HG03442 (cell line): ENCODE results near the gene GALNT18.

Source experiments
- ATAC-seq: cut with Tn5 transposase; IDR thresholded peaks from one replicate; pipeline ENCODE4 v1.9.1; 2021; ENCODE audit warnings: mild to moderate bottlenecking, moderate library complexity; ENCODE audit not compliant: unreplicated experiment

The GALNT18 gene

DNA sequence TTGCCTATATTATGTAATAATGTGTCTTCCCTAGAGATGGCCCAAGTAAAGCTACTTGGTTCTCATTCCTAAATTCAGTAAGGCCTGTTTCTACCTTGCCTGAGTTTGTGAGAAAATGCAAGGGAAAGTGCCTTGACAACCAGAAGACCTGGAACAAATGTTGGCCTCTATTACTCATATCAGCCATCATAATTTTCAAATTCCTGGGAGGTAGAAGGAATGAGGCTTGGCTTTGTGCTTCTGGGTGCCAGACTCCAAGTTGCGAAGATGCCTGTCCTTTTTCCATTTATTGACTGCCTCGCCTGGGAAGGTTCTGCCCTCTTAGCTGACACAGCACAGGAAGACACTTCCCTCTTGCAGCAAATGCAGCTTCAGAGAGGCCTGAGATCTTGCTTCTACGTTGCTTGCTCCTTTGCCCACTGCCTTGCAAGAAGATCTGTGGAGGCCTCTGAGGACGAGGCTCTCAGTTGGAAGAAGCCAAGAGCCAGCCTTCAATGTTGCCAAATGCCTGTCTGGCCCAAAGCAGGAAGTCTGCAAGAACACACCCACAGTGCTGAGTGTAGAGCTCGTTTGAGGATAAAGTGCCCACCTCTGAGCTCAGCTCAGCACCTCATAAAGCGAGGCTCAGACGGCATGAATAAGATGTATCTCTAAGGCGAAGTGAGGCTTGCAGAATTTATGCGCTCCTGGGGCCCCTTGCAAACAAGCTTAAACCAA lies 120.1 kb downstream of the GALNT18 start:
- ATAC-seq: no peak

DNA sequence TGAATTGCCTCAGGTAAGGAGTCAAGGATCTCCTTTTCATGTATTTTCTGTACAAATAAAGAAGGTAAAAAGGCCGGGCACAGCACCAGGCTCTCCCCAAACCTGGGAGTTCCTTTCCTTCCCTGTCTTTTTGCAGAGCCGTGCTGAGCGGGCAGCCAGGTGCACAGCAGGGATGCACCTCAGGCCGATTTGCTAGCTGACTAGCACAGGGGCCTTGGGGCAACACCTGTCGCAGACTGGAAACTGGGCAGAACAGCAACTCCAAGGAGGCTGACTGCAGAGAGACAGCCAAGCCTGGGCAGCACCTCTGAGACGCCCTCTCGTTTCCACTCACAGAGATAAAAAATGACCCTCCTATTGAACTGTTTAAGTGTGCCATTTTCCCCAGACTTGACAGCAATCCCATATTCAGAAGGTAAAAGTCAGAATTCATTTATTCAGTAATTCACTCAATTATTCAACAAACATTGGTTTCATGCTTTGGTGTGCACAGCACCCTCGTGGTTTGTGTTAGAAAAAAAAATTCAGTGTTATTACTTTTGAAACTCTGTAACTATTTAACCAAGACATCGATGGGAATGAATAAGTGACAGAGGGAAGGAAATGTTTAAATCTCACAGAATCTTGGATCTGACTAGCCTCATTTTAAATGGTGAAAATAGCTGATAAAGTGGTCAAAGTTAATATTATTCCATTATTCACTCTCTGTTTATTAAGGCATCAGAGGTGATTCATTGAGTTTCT lies 120.9 kb downstream of the GALNT18 start:
- ATAC-seq: no peak

GRCh38 chr11:11499300-11499699 lies 122.5 kb downstream of the GALNT18 start:
- ATAC-seq: no peak

- no peak for ATAC-seq
Observed at GRCh38 chr11:11498195-11498594, 123.6 kb downstream of the GALNT18 start.

- no peak for ATAC-seq
Observed at GRCh38 chr11:11496879-11497278, 124.9 kb downstream of the GALNT18 start.

DNA sequence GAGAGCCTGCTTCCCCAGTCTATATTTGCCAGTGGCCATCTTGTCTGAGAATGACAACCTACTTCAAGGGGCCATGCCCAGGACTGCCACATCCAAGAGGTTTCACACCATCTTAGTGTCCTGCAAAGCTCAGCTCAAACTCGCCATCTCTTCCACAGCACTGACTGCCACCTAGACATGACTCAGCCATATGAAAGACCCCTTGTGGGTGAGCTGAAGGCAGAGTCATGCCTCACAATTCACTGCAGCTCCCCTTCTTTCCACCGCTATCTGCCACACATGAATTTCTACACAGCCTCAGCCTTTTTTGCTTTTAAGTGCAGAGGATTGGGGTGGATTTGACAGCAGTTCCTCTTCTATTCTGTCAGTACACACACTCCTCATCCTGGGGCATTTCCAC lies 127.5 kb downstream of the GALNT18 start:
- ATAC-seq: no peak

GRCh38 chr11:11493698-11494097 lies 128.1 kb downstream of the GALNT18 start:
- ATAC-seq: no peak

DNA sequence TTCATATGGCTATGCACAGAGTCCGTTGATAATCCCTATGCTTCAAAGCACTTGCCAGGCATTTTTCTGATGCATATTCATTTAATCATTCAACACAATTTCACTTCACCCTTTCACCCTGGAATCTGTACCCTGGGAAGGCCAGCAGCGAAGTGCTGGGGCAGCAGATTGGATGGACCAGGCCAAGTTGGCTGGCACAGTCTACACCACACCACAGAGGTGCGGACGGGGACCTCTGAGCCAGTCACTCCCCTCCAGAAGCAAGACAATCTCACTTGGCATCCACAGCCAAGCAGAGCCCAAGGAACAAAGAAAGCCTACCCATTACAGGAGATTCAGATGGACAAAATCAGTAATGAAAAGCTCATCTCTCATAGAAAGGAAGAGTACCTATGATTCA lies 130.2 kb downstream of the GALNT18 start:
- no peak for ATAC-seq

DNA sequence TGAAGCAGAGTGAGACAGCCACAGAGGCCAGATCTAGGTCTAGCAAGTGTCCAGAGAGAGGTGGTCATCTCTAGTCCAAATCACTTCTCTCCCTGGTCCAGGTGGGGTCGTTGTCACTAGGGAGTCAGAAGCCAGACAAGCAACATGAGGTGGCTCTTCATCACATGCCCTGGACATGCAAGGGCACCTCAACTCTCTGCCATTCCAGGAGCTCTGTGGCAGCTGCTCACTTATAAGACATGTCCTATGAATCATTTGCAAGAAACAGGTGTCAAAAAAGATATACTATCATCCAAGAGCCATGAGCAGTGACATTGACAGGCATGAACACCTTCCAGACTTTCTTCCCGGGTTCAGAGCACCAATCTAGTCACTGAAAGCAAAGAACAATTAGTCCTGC lies 130.8 kb downstream of the GALNT18 start:
- no peak for ATAC-seq

- no peak for ATAC-seq
Observed at GRCh38 chr11:11486423-11486822, 135.4 kb downstream of the GALNT18 start.

DNA sequence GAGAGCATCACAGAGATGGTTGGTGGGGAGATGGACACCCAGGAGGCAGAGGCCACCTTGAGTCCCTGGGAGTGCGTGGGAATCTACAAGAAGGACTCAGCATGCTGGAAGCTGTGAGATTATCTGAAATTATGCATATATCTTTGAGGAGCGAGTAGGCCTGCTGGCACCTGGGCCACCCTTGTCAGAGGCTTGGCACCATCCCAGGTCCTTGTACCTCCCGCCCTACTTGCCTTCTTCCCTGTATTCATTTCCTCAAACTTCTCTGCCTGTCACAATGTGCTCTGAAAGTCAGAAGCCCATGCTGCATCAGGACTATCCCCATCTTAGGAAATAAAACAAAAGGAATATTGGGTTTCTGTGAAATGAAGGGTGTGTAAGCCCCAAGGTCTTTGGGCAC lies 135.8 kb downstream of the GALNT18 start:
- ATAC-seq: no peak

DNA sequence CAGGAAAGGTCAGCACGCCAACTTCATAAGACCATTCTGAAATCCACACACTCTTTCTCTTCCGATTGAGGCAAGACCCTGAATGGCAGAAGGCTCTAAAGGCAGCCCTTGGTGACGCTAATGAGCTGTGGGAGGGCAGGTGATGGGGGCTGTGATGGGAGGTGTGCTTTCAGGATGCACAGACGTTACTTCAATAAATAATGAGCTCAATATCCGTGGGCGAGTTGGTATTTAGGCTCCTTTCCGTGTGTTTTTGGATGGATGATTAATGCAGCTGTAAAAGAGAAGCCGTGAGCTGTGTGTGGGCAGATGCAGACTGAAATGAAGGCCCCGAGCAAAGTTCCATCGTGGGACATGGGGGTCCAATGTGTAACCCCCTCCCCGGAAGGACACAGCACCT lies 138.2 kb downstream of the GALNT18 start:
- no peak for ATAC-seq

DNA sequence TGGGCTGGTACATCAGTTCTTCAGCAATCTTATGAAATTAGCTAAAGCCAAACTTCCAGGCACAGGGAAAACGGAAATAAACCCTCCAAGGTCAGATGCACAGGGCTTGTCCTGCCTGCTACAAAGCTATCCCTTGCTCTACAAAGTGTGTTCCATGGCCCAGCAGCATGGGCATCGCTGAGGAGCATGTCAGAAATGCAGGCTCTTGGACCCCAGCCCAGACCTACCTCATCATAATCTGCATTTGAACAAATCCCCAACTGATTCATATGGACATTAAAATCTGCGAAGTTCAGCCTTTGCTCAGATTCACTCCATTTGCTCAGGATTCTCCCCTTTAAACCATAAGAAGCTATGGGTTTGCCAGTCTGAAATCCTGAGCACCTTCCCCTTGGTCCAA lies 139.1 kb downstream of the GALNT18 start:
- no peak for ATAC-seq

- no peak for ATAC-seq
Observed at GRCh38 chr11:11481371-11481770, 140.4 kb downstream of the GALNT18 start.

- ATAC-seq: no peak
Observed at GRCh38 chr11:11480971-11481370, 140.8 kb downstream of the GALNT18 start.

DNA sequence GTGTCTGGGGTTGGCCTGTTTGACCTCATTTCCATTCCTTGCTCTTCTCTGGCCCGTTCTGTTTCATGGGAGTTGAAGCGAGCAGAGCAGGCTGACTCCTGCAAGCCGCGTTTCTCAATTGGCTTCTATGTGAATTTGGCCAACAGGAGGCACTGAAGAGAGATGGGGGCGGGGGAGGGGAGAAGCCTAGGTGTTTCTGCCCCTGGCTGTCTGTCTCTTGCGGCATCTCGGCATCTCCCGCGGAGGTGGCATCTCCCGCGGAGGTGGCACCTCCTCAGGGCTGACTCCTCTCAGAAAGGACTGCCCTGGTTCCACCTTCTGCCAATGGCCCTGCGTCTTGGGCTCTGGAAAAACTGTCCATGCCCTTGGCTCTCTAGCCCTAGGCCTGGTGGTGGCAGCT lies 143.1 kb downstream of the GALNT18 start:
- no peak for ATAC-seq

DNA sequence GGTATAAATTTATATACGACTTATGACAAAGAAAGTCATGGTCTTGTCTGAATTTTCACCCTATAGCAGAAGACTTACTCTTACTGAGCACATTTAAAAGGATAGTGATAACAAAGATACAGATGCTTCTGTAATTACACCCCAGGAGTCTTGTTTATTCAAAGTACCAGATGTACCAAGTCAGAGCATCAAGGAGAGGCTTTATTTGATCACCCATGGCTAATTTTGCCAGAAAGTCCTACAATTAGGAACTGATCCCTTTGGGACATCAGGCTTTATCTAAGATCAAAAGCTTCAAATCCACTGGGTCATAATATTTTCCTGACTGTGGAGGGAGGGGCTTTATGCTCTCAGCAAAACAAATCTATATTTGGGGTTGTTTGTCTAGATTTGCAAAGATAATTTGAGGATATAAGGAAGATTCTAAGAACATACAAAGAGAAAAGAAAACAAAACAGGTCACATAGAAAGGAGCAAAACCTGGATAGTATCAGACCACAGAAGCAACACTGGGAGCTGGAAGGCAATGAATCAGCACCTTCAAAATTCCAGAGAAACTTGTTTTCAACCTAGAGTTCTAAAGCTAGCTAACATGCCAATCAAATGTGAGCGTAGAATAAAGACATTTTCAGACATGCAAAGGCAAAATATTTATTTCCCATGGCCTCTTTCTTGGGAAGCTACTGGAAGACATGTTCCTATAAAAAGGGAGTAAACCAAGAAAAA lies 143.9 kb downstream of the GALNT18 start:
- ATAC-seq: no peak

DNA sequence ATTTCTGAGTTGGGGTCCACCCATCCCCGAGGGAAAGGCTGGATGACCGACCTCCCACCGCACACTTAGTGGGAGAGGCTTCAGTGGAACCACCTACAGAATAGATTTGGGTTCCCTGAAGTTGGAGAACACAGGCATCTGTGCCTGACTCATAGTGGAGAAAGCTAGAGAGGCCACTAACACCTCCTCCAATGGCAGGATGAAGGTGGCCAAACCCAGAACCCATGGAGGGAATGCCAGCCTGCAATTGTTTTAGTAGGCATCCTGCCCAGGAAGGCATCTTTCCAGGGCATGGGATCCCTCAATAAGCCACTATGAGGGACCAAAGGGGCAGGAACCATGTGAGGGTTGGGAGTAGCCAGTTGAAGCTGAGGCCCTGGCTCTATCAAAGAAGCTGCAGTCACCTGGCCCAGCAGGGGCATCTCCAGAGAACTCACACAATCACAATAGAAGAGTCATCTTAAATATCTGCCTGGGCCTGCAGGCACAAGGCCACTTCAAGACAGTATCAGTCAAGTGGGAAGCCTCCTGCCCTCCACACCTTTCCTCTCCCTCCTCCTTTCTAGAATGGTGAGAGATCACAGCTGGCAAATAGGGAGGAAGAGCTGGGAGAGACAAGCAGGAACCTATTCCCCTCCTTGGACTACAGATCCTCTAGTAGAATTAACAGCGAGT lies 144.7 kb downstream of the GALNT18 start:
- ATAC-seq: no peak

DNA sequence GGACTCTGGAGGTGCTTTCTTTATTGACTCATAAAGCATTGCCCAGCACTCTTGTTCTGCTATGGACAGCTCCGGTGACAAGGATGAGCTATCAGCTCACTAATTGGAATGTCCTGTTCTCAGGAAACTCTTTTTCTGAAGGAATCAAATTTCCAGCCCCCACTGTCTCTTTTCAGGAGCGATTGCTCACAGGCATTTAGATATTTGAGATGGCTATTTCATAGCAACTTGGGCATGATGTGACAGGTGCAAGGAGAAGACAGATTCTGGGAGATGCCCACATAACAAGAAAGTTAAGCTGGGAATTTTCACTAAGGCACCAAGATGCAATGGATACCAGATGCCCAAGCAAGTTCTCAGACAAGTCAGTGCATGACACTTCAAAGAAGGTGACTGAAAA lies 145.3 kb downstream of the GALNT18 start:
- ATAC-seq: no peak

- no peak for ATAC-seq
Observed at GRCh38 chr11:11472106-11472505, 149.7 kb downstream of the GALNT18 start.

GRCh38 chr11:11471201-11471600 lies 150.6 kb downstream of the GALNT18 start:
- ATAC-seq: no peak
